ENCODE results near the gene GLRX. TPM values are rescaled to one million over a fixed set of nuclear protein-coding genes. Genes with fewer than 3 reads are reported as not detected.
"Not testable (repeated sequence)": the region's sequence is repeated elsewhere in the genome, so short reads cannot be mapped to it uniquely, and the experiment has no call there.

Gene GLRX
- polyA plus RNA-seq, 3 donors = 64.1 to 76.8 (median 71.0) TPM

- DNase-seq (ENCODE audit: low read depth in 3 of 3, low spot score in 2 of 3) = no peak
These were observed 7.7 kb upstream of the GLRX start for GRCh38 chr5:95830226-95830625.

- DNase-seq (ENCODE audit: low read depth in 3 of 3, low spot score in 2 of 3) = no peak
These were observed 5.3 kb upstream of the GLRX start for GRCh38 chr5:95827892-95828246.

- DNase-seq (ENCODE audit: low read depth in 3 of 3, low spot score in 2 of 3) = no peak
These were observed 4.7 kb upstream of the GLRX start for GRCh38 chr5:95826949-95827891.

- no peak for DNase-seq (ENCODE audit: low read depth in 3 of 3, low spot score in 2 of 3)
These were observed 3.0 kb upstream of the GLRX start for GRCh38 chr5:95825495-95825894.

GRCh38 chr5:95824747-95825146, 2.2 kb upstream of the GLRX start:
- no peak for DNase-seq (ENCODE audit: low read depth in 3 of 3, low spot score in 2 of 3)

GRCh38 chr5:95823738-95824609, 1.4 kb upstream of the GLRX start:
- no peak for DNase-seq (ENCODE audit: low read depth in 3 of 3, low spot score in 2 of 3)

GRCh38 chr5:95823218-95823737, 752 bp upstream of the GLRX start:
- DNase-seq (ENCODE audit: low read depth in 3 of 3, low spot score in 2 of 3) = no peak

GRCh38 chr5:95822043-95822541, 434 bp downstream of the GLRX start:
- DNase-seq (ENCODE audit: low read depth in 3 of 3, low spot score in 2 of 3) = no peak

- DNase-seq (ENCODE audit: low read depth in 3 of 3, low spot score in 2 of 3) = no peak
These were observed 1.2 kb downstream of the GLRX start for GRCh38 chr5:95821110-95822021.

GRCh38 chr5:95818181-95819147, 4.1 kb downstream of the GLRX start:
- no peak for DNase-seq (ENCODE audit: low read depth in 3 of 3, low spot score in 2 of 3)

- DNase-seq (ENCODE audit: low read depth in 3 of 3, low spot score in 2 of 3) = no peak
These were observed 5.1 kb downstream of the GLRX start for GRCh38 chr5:95817430-95817829.

- no peak for DNase-seq (ENCODE audit: low read depth in 3 of 3, low spot score in 2 of 3)
These were observed 5.8 kb downstream of the GLRX start for GRCh38 chr5:95816776-95817175.

- DNase-seq (ENCODE audit: low read depth in 3 of 3, low spot score in 2 of 3) = no peak
These were observed 6.2 kb downstream of the GLRX start for GRCh38 chr5:95816341-95816740.

- no peak for DNase-seq (ENCODE audit: low read depth in 3 of 3, low spot score in 2 of 3)
These were observed 7.3 kb downstream of the GLRX start for GRCh38 chr5:95815155-95815729.

- not testable (repeated sequence) for DNase-seq (ENCODE audit: low read depth in 3 of 3, low spot score in 2 of 3)
These were observed 9.5 kb downstream of the GLRX start for GRCh38 chr5:95813035-95813434.

GRCh38 chr5:95812074-95812471, 10.5 kb downstream of the GLRX start:
- no peak for DNase-seq (ENCODE audit: low read depth in 3 of 3, low spot score in 2 of 3)

GRCh38 chr5:95811461-95812073, 11.0 kb downstream of the GLRX start:
- not testable (repeated sequence) for DNase-seq (ENCODE audit: low read depth in 3 of 3, low spot score in 2 of 3)

- DNase-seq (ENCODE audit: low read depth in 3 of 3, low spot score in 2 of 3) = not testable (repeated sequence)
These were observed 11.5 kb downstream of the GLRX start for GRCh38 chr5:95811126-95811423.
